Hindlimb muscle (tissue), 1 donor: ENCODE results near the gene SLC26A8. TPM values are rescaled to one million over a fixed set of nuclear protein-coding genes. Genes with fewer than 3 reads are reported as not detected.
"Not testable (repeated sequence)": the region's sequence is repeated elsewhere in the genome, so short reads cannot be mapped to it uniquely, and the experiment has no call there.

Source experiments
- DNase-seq: peaks from one replicate; pipeline ENCODE4 v3.0.0-alpha.2; 2013
- polyA plus RNA-seq: library from polyadenylated mRNA; unstranded; fragments of 120-200 nt; gene quantifications from one replicate; pipeline ENCODE4 v1.2.1, GENCODE V29; 2013; ENCODE audit not compliant: insufficient read length

SLC26A8 gene
- polyA plus RNA-seq, 1 donor: 0.17 TPM

DNA sequence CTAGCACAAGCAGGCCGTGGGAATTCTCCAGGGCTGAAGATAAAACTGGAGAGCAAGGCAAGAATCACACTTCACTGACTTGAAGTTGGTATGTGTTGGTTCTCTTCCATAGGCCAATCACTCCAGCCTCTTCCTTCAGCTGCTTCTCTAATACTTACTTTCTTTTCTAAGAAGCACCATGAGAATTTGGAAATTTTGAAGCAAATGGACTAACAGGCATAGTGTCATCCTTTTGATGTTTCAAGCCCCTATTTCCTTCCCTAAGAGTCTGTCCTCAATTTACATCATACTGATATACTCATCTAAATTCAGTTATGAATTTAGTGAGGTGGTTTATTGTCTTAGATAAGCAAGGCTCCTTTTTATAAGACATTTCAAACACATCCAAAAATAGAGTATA is 24.0 kb downstream of the SLC26A8 start:
- no peak for DNase-seq

DNA sequence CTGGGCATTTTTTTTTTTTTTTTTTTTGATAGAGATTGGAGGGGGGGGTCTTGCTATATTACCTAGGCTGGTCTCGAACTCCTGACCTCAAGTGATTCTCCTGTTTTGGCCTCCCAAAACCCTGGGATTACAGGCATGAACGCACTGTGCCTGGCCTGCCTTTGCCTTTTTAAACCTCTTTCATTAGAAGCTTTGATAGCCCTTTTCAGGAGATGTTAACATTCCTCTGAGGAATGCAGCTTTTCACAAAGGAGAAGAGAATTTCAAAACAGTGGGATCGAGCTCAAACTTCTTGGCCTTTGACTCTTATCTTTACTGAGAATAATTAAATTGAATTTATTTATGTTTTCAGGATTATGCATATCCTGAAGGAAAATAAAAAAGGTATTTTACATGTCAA is 31.3 kb downstream of the SLC26A8 start:
- DNase-seq: no peak

DNA sequence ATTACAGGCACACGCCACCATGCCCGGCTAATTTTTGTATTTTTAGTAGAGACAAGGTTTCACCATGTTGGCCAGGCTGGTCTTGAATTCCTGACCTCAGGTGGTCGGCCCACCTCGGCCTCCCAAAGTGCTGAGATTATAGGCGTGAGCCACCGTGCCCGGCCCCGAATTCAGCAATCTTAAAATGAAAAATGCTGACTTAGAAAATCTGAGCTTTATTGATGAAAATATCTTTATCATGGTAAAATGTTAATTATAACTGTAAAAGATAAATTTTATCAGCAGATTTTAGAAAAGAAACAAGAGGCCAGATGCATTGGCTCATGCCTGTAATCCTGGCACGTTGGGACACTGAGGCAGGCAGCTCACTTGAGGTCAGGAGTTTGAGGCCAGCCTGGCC is 36.4 kb downstream of the SLC26A8 start:
- DNase-seq: not testable (repeated sequence)

DNA sequence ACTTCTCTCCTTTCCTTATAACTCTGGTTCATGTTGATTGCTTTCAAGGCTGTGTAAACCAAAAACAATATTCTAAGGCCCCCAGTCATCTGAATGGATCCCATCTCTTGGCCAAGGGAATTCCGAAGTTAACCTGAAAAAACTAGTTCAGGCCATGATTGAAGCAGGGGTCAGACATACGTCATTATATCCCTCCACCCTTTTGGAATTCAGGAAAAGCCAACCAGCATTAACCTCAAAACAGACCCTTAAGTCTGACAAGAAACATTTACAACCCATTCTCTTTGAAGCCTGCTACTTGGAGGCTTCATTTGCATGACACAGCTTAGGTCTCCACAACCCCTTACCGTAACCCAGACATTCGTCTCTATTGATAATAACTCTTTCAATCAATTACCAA is 39.7 kb downstream of the SLC26A8 start:
- no peak for DNase-seq

DNA sequence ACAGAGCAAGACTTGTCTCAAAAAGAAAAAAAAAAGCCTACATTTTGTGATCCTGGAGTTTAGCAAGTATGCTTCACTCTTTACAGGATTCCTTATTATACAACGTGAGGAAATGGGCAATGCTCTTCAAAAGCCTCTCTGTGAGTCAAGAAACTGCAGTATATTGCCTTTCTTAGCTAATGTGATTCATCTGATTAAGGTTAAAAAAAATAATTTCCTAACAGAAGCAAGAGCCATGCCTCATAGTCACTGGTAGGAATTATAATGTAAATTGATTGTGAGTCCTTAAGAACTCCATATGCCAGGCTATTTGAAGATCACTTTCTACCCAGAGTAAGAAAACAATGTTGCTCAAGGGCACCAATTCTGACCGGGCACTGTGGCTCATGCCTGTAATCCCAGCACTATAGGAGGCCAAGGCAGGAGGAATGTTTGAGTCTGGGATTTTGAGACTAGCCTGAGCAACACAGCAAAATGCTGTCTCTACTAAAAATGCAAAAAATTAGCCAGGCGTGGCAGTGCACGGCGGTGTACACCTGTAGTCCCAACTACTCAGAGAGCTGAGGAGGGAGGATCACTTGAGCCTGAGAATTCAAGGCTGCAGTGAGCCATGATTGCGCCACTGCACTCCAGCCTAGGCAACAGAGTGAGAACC is 43.3 kb downstream of the SLC26A8 start:
- DNase-seq: no peak

DNA sequence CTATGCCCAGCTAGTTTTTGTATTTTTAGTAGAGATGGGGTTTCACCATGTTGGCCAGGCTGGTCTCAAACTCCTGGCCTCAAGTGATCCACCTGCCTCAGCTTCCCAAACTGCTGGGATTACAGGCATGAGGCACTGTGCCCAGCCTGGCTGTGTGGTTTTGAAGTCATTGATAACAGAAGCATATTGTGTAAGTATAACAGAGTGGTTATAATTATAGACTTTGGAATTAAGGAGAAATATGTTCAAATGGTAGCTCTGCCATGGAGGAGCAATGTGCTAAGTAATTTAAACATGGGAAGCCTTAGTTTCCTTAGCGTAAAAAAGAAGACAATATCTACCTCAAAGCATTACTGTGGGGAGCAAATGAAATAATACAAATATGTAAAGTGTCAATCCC is 44.3 kb downstream of the SLC26A8 start:
- not testable (repeated sequence) for DNase-seq

DNA sequence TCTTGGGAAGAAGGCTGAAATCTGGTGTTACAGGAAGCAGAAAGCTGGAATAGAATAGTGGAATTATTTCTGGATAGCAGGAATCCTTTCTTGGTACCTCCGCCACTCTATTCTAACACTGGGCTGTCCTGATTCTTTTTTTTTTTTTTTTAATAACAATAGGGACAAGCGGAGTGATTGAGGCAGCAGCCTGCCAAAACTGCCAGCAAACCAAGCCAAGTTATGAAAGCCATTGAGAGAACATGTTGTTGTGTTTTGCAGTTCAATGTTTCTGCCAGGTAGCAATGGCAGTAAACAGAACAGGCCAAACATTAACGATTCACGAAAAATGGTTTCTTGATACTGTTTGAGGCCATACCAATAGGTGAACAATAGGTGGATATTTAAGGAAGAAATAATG is 47.1 kb downstream of the SLC26A8 start:
- no peak for DNase-seq

DNA sequence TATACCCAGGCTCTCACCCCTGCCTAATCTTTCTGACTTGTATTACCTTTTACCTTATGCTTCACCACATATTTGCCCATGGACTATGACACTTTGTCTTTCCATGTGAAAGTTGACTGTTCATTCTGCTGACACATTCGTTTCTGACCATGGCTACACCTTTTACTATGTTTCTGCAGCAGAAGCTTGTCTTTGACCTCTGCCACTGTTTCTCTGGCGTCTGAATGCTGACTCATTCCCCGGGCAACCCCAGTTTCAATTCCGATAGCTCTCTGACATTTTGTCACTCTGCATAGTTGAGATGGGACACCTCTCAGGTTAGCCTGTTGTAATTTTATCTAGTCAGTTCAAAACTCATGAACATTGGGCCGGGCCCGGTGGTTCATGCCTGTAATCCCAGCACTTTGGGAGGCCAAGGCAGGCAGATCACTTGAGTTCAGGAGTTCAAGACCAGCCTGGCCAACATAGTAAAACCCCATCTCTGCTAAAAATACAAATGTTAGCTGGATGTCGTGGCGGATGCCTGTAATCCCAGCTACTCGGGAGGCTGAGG is 50.7 kb downstream of the SLC26A8 start:
- no peak for DNase-seq

DNA sequence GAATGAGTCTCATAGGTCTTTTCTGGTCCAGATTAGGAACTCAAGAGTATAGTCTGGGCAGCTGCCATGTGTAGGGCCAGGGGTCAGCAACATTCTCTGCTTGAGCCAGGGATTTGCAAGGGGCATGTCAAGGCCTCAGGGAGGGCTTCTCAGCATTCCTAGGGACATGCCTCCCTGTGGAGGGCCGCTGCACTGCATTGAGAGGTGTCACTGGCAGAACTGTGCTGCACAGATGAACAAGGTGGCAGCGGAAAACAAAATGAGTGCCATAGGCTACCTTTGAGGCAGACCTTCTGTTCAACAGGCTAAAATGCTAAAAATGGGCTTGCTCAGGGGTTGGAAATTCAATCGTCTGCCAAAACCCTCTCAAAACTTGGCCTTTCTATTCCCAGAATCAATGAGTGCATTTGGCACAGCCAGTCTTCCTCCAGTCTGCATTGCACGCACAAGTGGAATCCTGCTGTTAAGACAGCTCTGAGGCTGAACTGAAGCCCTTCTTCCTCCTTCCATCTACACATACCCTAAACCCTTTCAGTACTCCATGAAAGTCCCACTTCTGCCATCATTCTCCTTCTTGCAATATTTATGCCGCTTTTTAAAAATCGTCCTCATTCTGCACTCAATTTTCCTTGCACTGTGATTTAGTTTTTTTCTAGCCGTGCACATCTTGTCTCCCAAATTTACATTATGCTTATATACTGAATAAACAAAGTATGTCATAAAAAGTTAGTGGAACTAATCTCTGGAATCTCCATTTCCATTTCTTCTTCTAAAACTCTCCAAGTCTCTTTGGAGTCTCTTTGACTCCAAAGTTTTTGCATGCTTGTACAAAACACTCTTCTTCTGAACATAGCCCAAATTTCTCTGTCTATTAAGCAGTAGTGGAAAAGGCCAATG is 51.7 kb downstream of the SLC26A8 start:
- peak; percentile 29 for DNase-seq

DNA sequence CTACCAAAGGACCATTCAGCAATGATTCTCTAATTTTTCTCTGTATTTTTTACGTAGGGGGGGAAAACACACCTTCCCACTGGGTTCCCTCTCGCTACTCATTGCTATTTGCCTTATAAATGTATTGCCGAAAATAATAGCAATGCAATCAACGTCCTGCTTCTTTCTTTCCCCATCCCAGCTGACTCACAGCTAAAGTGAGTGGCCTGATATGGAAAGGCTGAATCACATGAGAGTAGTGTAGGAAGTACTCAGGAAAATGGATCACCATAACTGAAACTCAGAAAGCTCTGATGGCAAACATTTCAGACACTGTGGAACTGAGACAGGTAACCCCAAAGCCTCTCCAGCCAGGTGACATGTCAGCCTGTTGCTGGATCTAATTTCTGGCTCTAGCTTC is 54.3 kb downstream of the SLC26A8 start:
- DNase-seq: no peak

DNA sequence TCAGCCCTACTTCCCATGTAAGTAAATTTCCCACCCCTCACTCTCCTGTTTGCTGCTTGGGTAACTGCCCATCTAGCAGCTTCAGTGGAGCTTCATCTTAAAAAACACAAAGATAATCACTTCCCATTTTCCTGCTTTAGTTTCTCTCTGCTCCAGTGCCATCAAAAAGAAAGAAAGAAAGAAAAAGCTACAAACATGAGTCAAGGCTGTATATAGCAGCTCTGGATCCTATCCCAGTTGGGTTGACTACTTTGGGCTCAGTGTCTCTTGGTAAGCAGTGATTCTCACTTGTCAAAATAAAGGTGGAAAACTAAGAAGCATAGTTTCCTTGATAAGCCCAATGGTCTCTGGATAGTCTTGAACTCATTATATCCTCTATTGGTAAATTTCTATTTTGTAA is 54.8 kb downstream of the SLC26A8 start:
- DNase-seq: no peak

DNA sequence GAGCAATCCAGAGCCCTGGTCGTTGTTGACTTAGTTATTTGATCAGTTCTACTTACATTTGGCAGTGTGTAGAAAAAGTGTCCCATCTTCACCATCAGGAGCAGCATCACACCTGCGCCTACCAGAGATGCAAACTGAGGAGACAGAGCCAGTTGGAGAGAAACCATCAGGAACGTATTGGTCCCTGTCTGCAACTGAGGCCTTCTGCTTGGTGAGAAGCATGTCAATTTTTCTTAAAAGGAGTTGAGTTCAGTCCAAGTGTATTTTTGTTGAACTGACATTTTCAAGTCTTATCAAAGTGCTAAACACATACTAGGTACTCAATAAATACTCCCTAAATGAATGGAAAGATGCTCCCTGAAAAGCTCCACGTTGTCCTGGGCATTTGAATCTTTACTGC is 55.6 kb downstream of the SLC26A8 start:
- DNase-seq: no peak

DNA sequence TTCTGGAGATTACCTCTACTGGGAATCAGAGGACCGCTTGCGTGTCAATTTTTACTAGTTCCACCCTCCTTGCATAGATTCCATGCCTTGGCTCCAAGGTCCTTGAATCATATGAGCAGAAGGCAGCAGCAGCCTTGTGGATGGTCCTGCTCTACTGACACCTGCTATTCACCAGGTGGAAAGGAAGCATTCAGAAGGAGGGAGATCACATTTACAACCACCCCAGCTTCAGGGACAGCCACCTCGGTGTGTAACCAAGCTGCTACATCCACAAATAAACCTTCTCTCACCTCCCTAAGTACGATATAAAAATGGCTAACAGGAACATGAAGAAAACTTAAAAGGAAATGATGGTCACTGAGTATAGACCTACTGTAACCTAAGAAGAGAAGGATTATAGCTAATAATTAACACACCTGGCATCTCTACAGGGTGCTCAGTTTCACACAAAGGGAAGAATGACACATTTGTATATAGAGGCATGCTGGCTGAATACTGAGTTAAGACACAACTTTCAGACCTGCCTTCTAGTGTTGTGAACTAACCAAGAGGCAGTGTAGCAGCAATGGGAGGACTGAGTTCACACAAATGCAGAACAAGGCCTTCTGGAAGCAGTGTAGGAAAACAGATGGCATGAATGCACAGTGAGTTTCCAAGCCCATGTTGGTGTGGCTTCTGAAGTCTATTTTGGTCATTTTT is 57.2 kb downstream of the SLC26A8 start:
- no peak for DNase-seq

DNA sequence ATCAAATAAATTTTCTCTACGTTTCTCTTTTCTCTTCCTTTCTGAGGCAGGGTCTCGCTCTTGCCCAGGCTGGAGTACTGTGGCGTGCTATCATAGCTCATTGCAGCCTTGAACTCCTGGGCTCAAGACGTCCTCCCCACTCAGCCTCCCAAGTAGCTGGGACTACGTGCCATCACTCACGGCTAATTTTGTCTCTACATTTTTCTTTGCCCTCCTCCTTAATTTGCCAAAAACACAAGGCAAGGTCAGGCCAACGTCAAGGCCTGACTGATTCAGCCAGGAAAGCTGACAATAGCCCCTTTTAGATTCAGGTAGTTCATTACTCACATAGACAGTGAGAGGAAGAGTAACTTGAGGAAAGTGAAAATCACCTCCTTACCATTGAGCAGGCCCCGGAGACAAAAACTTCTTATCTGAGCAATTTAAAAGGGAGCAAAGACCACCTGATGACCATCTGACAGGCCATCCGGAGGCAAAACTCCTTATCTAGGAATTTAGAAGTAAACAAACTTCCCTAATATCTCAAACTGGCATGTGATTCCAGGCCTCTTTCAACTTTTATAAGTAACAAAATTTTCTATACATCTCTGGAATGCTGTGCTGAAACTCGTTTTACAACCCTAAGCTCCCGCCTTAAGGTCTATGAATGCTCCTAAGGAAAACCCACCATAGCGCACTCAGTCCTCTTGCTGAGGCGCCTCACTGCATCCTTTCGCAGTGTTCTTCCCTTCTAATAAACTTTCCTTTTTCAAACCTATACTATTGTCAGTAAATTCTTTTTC is 61.5 kb downstream of the SLC26A8 start:
- no peak for DNase-seq

DNA sequence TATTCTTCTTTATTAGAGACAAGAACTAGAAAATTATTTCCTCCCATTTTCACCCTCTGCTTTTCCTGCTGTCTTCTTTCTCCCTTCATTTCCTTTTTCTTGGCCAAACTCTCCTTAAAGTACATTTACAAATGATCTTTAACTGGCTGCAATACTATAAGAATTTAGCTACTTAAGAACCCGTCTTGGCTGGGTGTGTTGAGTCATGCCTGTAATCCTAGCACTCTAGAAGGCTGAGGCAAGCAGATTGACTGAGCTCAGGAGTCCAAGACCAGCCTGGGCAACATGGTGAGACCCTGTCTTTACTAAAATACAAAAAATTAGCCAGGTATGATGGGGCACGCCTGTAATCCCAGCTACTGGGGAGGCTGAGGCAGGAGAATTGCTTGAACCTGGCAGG is 64.3 kb downstream of the SLC26A8 start:
- no peak for DNase-seq

DNA sequence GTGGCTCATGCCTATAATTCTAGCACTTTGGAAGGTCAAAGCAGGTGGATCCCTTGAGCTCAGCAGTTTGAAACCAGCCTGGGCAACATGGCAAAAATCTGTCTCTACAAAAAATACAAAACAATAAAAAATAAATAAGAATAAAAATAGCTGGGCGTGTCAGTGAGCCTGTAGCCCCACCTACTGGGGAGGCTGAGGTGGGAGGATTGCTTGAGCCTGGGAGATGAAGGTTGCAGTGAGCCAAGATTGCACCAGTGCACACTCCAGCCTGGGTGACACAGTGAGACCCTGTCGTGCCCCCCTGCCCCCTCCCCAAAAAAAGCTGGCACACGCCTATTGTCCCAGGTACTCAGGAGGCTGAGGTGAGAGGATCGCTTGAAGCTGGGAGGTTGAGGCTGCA is 68.5 kb downstream of the SLC26A8 start:
- no peak for DNase-seq

DNA sequence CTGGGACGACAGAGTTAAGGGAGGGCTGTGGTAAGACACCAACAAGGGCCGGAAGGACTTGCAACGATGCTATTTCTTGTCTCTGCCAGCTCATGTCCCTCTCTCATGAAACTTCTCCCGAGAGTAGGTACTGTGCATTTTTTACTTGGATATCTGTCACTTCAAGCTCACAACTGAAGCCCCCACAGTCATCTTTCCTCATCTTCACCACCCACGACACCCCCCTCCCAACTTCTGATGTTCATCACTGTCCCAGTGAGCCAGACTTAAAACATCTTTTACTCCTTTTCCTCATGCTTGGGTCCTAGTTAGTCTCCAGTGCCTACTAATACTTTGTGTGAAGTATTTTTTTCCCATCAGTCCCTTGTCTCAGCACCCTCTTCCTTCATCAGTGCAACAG is 68.9 kb downstream of the SLC26A8 start:
- DNase-seq: no peak

DNA sequence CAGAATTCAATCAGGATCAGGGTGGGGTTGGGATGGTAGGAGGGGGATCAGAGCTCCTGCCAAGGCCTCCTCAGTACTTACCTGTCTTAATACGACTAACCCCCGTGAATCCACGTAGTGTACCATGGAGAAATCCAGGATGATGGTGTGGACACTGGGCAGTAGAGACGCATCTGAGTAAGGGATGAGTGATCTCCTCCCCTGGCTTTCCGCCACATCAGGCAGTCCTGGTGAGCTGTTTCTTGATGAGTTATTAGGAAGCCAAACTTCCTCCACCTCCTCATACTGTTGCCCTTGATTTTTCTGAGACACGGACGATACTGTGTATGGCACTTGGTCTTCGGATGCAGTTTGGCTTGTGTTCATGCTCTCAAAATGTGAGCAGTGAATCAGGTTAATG is 69.4 kb downstream of the SLC26A8 start:
- no peak for DNase-seq

DNA sequence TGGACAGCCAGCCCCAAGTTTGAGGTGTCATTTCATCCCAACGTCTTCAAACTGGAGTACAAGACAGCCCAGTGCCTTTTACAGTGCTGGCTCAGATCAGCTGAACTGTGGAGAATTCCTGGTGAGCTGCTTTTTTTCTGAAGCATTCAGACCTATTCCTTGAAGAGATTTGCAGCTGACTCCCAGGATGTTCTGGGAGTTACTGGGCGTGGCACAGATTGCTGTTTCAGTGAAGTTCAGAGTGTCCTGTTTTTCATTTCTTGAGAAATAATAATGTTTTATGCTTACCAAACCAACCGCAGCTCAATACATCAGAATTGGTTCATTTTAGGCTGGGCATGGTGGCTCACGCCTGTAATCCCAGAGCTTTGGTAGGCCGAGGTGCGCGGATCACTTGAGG is 70.1 kb downstream of the SLC26A8 start:
- DNase-seq: no peak

DNA sequence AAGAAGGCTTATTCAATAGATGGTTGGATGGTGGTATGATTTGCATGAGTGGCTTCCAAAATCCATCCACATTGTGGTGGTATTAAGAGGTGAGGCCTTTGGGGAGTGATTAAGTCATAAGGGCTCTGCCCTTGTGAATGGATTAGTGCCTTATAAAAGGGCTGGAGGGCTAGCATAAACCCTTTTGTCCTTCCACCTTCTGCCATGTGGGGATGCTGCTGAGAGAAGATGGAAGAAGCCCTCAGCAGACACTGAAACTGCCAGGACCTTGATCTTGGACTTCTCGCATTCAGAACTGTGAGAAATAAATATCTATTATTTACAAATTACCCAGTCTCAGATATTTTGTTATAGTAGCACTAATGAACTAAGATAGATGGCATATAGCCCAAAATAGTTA is 75.7 kb downstream of the SLC26A8 start:
- no peak for DNase-seq

DNA sequence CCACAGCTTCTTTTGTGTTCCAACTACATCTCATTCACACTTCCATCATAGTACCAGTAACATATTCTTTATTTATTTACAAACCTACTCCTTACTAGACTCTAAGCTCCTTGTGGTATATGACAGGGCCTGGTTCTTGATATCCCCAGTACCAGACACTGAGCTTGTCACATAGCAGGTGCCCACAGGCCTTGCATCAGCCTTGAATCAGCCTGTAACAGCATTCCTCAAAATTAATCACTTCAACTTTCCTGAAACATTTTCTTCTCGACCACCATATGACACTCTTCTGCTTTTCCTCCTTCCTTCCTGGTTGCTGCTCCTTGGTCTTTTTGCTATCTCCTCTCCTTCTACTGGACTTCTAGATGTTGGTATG is 78.8 kb downstream of the SLC26A8 start:
- DNase-seq: no peak

DNA sequence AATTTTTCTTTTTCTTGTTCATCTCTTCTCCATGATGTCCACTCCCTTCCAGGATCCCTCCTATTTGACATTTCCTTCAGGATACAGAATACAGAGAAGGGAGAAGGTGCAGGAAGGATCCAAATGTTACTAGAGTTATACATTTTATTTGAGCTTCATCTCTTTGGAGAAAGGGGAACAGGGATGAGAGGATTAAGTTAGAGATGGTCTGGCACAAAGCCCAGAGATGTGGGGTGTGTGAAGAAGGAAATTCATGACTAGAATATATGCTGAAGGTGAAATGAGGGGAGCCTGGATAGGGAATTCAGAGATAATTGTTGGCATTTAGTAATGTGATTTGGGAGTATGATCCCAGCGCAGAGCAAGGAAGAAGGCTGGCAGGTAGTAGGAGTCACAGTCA is 81.1 kb downstream of the SLC26A8 start:
- DNase-seq: no peak

DNA sequence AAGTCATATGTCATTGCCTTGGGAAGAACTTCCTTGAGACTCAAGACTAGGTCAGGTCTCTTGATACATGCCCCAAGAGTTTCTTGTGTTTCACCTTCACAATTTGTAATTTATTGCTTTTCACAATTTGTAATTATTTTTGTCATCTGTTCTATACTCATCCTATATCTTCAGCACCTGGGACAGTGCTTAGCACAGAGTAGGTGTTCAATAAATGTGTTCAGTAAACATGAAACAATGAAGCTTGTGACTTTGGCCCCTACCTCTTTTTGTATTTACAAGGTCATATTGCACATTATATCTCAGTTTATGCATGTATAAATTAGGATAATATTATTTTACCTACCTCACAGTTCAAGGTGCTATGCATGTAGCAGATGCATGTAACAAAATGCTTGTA is 82.1 kb downstream of the SLC26A8 start:
- no peak for DNase-seq
